ENCODE results near the gene CLASRP. TPM values are rescaled to one million over a fixed set of nuclear protein-coding genes. Genes with fewer than 3 reads are reported as not detected.
A peak's percentile ranks its signal among the peaks of the same experiment; 100 is the strongest.

The CLASRP gene
- total RNA-seq, 2 donors from 2014 or later, result 53.5 to 82.6 TPM

GRCh38 chr19:45016388-45017314, 22.2 kb upstream of the CLASRP start:
- H3K36me3 ChIP-seq, result no peaks in the 10 kb centered on the region
- intact Hi-C loops (cut with DNase I), result no loop called here
- no peaks in the 10 kb centered on the region for H3K9me3 ChIP-seq
- no peak overlapping the region for H3K4me3 ChIP-seq
- H3K27me3 ChIP-seq, result no peaks in the 10 kb centered on the region
- peak; percentile 47 for TF ChIP-seq CTCF (IDR thresholded peaks at IDR 0.05)
- peak; percentile 76 for DNase-seq
- H3K4me1 ChIP-seq, result no peaks in the 10 kb centered on the region
- peak overlapping the region in 1 of 2 donors; percentile 35 for H3K9ac ChIP-seq (ENCODE audit: low read depth in 2 of 2, low read length in 2 of 2)
- H3K27ac ChIP-seq, result peak overlapping the region; percentile 25

DNA sequence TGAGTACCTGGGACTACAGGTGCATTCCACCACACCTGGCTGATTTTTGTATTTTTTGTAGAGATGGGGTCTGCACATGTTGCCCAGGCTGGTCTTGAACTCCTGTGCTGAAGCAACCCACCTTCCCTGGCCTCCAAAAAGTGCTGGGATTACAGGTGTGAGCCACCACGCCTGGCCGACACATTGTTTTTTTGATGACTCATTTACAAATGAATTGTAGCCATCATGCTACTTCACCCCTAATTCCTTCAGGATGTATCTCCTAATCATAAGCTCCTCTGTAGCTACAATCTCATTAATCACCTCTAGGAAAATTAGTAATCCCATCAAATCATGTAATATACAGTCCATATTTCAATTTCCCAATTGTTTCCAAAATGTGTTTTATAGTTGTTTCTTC, 19.7 kb upstream of the CLASRP start:
- no peaks in the 10 kb centered on the region for H3K4me1 ChIP-seq
- TF ChIP-seq CTCF (IDR thresholded peaks at IDR 0.05), result no peak
- no peaks in the 10 kb centered on the region for H3K27me3 ChIP-seq
- no peak for DNase-seq
- no peak overlapping the region for H3K27ac ChIP-seq
- H3K4me3 ChIP-seq, result no peak overlapping the region
- no peaks in the 10 kb centered on the region for H3K36me3 ChIP-seq
- intact Hi-C loops (cut with DNase I), result no loop called here
- H3K9me3 ChIP-seq, result no peaks in the 10 kb centered on the region
- no peak overlapping the region for H3K9ac ChIP-seq (ENCODE audit: low read depth in 2 of 2, low read length in 2 of 2)

DNA sequence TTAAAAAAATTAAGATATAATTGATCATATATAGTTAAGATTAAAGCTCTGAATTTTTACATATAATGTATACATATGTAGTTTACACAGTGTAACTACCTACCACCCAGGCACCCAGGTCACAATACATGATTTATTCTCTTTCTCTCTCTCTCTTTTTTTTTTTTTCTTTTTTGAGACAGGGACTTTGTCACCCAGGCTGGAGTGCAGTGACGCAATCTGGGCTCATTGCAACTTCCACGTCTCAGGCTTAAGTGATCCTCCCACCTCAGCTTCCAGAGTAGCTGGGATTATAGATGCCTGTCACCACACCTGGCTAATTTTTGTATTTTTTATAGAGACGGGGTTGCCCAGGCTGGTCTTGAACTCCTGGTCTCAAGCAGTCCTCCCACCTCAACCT, 18.8 kb upstream of the CLASRP start:
- H3K36me3 ChIP-seq, result no peaks in the 10 kb centered on the region
- no peak overlapping the region for H3K27ac ChIP-seq
- no peak for TF ChIP-seq CTCF (IDR thresholded peaks at IDR 0.05)
- DNase-seq, result no peak
- no peaks in the 10 kb centered on the region for H3K27me3 ChIP-seq
- H3K9me3 ChIP-seq, result no peaks in the 10 kb centered on the region
- no peak overlapping the region for H3K4me3 ChIP-seq
- intact Hi-C loops (cut with DNase I), result no loop called here
- no peak overlapping the region for H3K9ac ChIP-seq (ENCODE audit: low read depth in 2 of 2, low read length in 2 of 2)
- H3K4me1 ChIP-seq, result no peaks in the 10 kb centered on the region

GRCh38 chr19:45021971-45022370, 16.9 kb upstream of the CLASRP start:
- no peak for TF ChIP-seq CTCF (IDR thresholded peaks at IDR 0.05)
- intact Hi-C loops (cut with DNase I), result no loop called here
- no peak overlapping the region for H3K9ac ChIP-seq (ENCODE audit: low read depth in 2 of 2, low read length in 2 of 2)
- H3K27ac ChIP-seq, result no peak overlapping the region
- no peaks in the 10 kb centered on the region for H3K36me3 ChIP-seq
- no peaks in the 10 kb centered on the region for H3K9me3 ChIP-seq
- H3K4me1 ChIP-seq, result no peaks in the 10 kb centered on the region
- no peaks in the 10 kb centered on the region for H3K27me3 ChIP-seq
- DNase-seq, result no peak
- H3K4me3 ChIP-seq, result no peak overlapping the region

DNA sequence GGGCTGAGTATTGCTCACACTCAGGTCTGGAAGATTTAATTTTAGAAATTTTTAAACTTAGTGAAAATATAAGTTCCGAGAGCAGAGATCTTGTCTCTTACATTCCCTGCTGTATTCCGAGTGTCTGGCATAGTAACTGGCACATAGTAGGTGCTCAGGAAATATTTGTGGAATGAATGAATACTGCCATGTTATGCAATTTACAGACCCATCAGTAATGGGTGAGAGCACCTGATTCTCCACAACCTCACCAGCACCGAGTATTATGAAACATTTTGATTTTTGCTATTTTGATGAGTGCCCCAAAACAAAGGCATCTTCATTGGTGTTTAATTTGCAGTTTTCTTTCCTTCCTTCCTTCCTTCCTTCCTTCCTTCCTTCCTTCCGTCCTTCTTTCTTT, 15.8 kb upstream of the CLASRP start:
- intact Hi-C loops (cut with DNase I), result no loop called here
- DNase-seq, result no peak
- Histone ChIP-seq H3K4me1 (no peaks in the 10 kb centered on the region), H3K4me3 (no peak overlapping the region), H3K27ac (no peak overlapping the region), H3K36me3 (no peaks in the 10 kb centered on the region), H3K9ac (ENCODE audit: low read depth in 2 of 2, low read length in 2 of 2) (no peak overlapping the region), H3K9me3 (no peaks in the 10 kb centered on the region), H3K27me3 (no peaks in the 10 kb centered on the region)
- TF ChIP-seq CTCF (IDR thresholded peaks at IDR 0.05), result no peak
